Esophagus (tissue), 2 donors: ENCODE measurements around the gene RNU1-3. TPM values are rescaled to one million over a fixed set of nuclear protein-coding genes. Genes with fewer than 3 reads are reported as not detected.
"Not testable (repeated sequence)": the region's sequence is repeated elsewhere in the genome, so short reads cannot be mapped to it uniquely, and the experiment has no call there.

Experiments
- H3K27ac ChIP-seq, 2 donors: one replicate each; pipeline ENCODE4 v1.5.1; 2013; ENCODE audit warnings: low read depth in 2 of 2, mild to moderate bottlenecking in 2 of 2, inconsistent platforms in 1 of 2, low read length in 1 of 2, moderate library complexity in 1 of 2
- H3K27me3 ChIP-seq, 2 donors: one replicate each; pipeline ENCODE4 v1.6.1; 2013; ENCODE audit warnings: low read length in 2 of 2, control low read depth in 1 of 2, mild to moderate bottlenecking in 1 of 2; ENCODE audit not compliant: insufficient read depth in 2 of 2, control insufficient read depth in 1 of 2
- H3K36me3 ChIP-seq, 2 donors: one replicate each; pipeline ENCODE4 v1.6.1; 2013; ENCODE audit warnings: low read length in 1 of 2; ENCODE audit not compliant: control insufficient read depth in 2 of 2, insufficient read depth in 2 of 2
- H3K4me1 ChIP-seq, 2 donors: one replicate each; pipeline ENCODE4 v1.6.1; 2013; ENCODE audit warnings: low read length in 1 of 2; ENCODE audit not compliant: control insufficient read depth in 2 of 2, insufficient read depth in 2 of 2
- H3K4me3 ChIP-seq, 2 donors: one replicate each; pipeline ENCODE4 v1.5.1; 2013; ENCODE audit warnings: low read length in 2 of 2, mild to moderate bottlenecking in 2 of 2, low read depth in 1 of 2, moderate library complexity in 1 of 2
- H3K9me3 ChIP-seq, 2 donors: one replicate each; pipeline ENCODE4 v1.6.1; 2013; ENCODE audit warnings: mild to moderate bottlenecking in 2 of 2, low read depth in 1 of 2, low read length in 1 of 2, moderate library complexity in 1 of 2; ENCODE audit not compliant: control insufficient read depth in 2 of 2, insufficient read depth in 1 of 2
- WGBS, 2 donors: extraction: QIAGEN DNeasy Blood & Tissue Kit; methylation state at CpG; one replicate each; pipeline ENCODE4 v1.1.7; 2013; 5-methylcytosine and 5-hydroxymethylcytosine counted together
- polyA plus RNA-seq, 2 donors: library from polyadenylated mRNA; stranded (reverse); fragments of 200-250 nt; gene quantifications; one replicate each; pipeline ENCODE4 v1.2.3, GENCODE V29; 2013
- donor health status: healthy with polysubstance abuse.
- donor health status: Bipolar disorder and iron deficiency.

Gene RNU1-3
- polyA plus RNA-seq, 2 donors, result not detected

GRCh38 chr1:16641159-16641975 lies 25.4 kb downstream of the RNU1-3 start:
- peaks cover 10 to 25% of the 10 kb centered on the region in 2 donors for H3K4me1 ChIP-seq
- H3K27ac ChIP-seq, H3K4me3 ChIP-seq, H3K9me3 ChIP-seq, H3K27me3 ChIP-seq, H3K36me3 ChIP-seq: not testable (repeated sequence)
- 93 to 94% methylated on average over 8 of the region's 8 CpGs for WGBS, 2 donors

- H3K4me3 ChIP-seq, H3K36me3 ChIP-seq, H3K27ac ChIP-seq, H3K27me3 ChIP-seq, H3K9me3 ChIP-seq: not testable (repeated sequence)
- peaks cover 8 to 18% of the 10 kb centered on the region in 2 donors for H3K4me1 ChIP-seq
- WGBS, 2 donors, result 79 to 80% methylated on average over 11 of the region's 11 CpGs
Measured at GRCh38 chr1:16639091-16640031, 27.4 kb downstream of the RNU1-3 start.

- peaks cover 3 to 13% of the 10 kb centered on the region in 2 donors for H3K4me1 ChIP-seq
- H3K27me3 ChIP-seq, H3K4me3 ChIP-seq, H3K27ac ChIP-seq, H3K36me3 ChIP-seq, H3K9me3 ChIP-seq: not testable (repeated sequence)
- 92 to 93% methylated on average over 6 of the region's 6 CpGs for WGBS, 2 donors
Measured at GRCh38 chr1:16637941-16638778, 28.6 kb downstream of the RNU1-3 start.

- not testable (repeated sequence) for H3K4me3 ChIP-seq, H3K4me1 ChIP-seq, H3K9me3 ChIP-seq, H3K27me3 ChIP-seq, H3K27ac ChIP-seq
- H3K36me3 ChIP-seq, result peaks cover 9 to 18% of the 10 kb centered on the region in 2 donors
- WGBS, 2 donors, result 89 to 90% methylated on average over 10 of the region's 10 CpGs
Measured at GRCh38 chr1:16636551-16637195, 30.1 kb downstream of the RNU1-3 start.

- 94 to 97% methylated on average over 5 of the region's 5 CpGs for WGBS, 2 donors
- H3K9me3 ChIP-seq, H3K4me3 ChIP-seq, H3K27ac ChIP-seq, H3K27me3 ChIP-seq, H3K4me1 ChIP-seq: not testable (repeated sequence)
- peaks cover 11 to 25% of the 10 kb centered on the region in 2 donors for H3K36me3 ChIP-seq
Measured at GRCh38 chr1:16635959-16636358, 30.8 kb downstream of the RNU1-3 start.

- H3K27me3 ChIP-seq, H3K9me3 ChIP-seq, H3K4me3 ChIP-seq, H3K4me1 ChIP-seq, H3K27ac ChIP-seq: not testable (repeated sequence)
- peaks cover 13 to 39% of the 10 kb centered on the region in 2 donors for H3K36me3 ChIP-seq
- WGBS, 2 donors, result 95 to 96% methylated on average over 6 of the region's 6 CpGs
Measured at GRCh38 chr1:16633540-16634282, 33.0 kb downstream of the RNU1-3 start.

- not testable (repeated sequence) for H3K4me1 ChIP-seq, H3K9me3 ChIP-seq, H3K27me3 ChIP-seq, H3K27ac ChIP-seq, H3K4me3 ChIP-seq
- WGBS, 2 donors, result 94 to 95% methylated on average over 14 of the region's 14 CpGs
- peaks cover 18 to 46% of the 10 kb centered on the region in 2 donors for H3K36me3 ChIP-seq
Measured at GRCh38 chr1:16632044-16632850, 34.5 kb downstream of the RNU1-3 start.
